Suppressor macrophage treated with lipopolysaccharide for 1 hour (primary cell): ENCODE results near the gene SLC22A4.
A peak's percentile ranks its signal among the peaks of the same experiment; 100 is the strongest.

Source experiments
- DNase-seq, 3 donors: peaks; one replicate each; pipeline ENCODE4 v3.0.0-alpha.2; 2020 to 2022

The SLC22A4 gene

DNA sequence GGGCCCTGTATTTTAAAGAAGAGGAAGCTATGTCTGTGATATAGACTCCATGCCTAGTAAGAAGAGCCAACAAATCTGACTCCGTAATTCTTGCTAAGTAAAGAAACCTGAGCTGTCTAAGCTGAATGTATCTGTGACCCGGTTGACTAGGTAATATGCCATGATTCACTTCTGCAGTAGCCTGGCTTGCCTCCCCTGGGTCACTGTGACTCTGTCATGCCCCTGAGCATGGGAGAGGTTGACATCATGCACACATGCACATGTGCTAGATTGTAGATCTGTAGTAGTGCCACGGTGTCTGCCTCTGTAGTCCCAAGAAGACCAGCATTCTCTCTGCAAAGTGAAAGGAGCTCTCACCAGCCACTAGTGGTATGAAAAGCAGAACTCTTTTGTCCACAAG is 84.4 kb downstream of the SLC22A4 start:
- no peak for DNase-seq

DNA sequence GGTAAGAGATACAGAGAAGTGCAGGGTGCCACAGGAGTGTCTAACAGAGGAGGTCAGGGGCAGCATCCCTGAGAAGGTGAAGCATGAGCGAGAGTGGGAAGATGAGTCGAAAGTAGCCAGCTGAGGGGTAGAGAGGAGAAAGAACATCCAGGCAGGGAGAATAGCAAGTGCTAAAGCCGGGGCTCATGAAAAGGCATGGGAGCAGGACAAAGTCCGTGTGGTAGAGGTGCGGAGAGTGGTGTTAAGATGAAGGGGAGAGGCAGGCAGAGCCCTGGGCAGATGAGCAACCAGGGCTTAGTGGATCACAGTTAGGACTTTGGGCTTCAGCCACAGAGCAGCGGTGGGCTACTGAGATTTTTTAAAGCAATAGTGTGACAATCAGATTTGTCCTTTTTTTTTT is 85.9 kb downstream of the SLC22A4 start:
- DNase-seq: no peak

DNA sequence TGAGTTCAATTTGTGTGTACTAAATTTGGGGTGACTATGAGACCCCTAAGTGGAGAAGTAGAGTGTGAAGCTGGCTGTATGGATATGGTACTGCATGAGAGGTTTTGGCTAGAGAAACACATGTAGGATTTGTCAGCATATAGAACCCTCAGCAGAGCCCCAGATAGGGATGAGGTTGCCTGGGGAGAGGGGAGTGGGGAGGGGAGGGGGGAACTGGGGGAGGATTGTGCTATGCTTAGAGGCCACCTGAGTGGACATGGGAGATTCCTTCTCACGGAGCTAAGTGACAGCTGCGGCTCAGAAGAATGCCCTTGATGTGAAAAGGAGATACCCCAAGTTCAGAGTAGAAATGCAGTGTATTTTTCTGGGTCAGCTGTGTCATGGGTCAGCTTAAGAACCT is 86.5 kb downstream of the SLC22A4 start:
- no peak for DNase-seq

DNA sequence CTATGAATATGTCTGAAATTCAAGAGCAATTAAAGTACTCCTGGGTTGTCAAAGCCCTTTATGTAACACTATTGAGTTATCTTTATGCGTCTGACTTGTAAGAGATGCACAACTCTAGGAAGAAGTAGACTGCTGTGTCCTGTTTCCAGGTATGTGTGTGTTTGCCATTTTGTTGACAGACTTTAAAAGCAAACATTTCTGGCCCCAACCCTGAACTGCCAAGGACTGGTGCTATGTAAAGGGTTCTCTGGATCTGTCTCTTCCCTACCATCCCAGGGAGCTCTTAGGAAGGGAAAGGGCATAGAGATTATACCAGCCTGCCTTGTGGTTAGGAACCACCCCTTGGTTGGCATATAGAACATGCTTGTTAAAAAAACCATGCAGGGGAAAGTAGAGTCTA is 87.4 kb downstream of the SLC22A4 start:
- no peak for DNase-seq

DNA sequence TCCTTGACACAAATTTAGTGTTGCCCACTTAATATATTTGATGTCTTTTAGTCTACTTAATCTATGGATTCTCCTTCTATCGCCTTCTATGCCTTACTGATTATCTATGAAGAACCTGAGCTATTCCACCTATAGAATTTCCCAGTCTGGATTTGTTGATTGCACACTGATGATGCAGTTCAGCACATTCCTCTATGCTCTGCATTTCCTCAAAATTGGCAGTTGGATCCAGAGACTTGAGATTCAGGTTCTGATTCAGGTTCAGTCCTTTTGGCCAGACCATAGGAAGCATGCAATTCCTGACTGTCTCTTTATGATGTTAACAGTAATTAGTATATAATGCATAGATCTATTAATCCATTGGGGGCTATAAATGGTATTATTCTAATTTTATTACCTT is 89.1 kb downstream of the SLC22A4 start:
- DNase-seq: no peak

DNA sequence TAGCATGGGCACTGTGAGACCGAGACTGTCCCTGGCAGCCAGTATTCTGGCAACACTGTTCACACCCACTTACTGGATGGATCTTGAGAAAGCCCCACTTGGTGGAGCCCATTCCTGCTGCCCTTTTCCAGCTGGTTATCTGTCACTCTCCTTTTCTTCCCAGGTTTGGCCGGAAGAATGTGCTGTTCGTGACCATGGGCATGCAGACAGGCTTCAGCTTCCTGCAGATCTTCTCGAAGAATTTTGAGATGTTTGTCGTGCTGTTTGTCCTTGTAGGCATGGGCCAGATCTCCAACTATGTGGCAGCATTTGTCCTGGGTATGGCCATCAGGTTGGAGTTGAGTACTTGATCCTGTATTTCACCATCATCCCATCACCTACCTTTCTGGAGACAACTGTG is 89.8 kb downstream of the SLC22A4 start:
- DNase-seq: no peak

DNA sequence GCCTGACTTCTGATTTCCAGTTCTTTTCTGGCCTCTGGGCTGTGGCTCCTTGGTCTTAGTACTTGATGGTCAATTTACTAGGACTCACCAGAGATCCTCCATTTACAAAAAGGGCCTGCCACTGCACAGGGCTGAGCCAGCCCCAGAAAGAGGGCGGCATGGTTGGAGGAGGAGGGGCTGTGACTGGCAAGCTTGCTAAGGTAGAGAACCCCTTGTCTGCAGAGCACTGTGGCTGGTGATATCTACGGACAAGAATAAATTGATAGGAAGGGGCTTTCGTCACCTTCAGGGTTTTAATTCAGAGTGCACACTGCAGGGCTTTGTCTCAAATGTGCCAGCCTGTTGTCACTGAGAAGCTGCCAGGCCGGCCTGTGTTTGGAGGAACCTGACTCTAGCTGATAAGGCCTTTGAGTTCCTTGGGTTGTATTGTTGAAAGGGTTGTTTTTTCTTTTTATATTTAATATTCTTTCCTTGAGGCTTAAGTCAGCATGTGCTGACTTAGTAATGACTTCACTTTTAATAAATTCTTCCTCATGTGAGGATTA is 90.4 kb downstream of the SLC22A4 start:
- no peak for DNase-seq

DNA sequence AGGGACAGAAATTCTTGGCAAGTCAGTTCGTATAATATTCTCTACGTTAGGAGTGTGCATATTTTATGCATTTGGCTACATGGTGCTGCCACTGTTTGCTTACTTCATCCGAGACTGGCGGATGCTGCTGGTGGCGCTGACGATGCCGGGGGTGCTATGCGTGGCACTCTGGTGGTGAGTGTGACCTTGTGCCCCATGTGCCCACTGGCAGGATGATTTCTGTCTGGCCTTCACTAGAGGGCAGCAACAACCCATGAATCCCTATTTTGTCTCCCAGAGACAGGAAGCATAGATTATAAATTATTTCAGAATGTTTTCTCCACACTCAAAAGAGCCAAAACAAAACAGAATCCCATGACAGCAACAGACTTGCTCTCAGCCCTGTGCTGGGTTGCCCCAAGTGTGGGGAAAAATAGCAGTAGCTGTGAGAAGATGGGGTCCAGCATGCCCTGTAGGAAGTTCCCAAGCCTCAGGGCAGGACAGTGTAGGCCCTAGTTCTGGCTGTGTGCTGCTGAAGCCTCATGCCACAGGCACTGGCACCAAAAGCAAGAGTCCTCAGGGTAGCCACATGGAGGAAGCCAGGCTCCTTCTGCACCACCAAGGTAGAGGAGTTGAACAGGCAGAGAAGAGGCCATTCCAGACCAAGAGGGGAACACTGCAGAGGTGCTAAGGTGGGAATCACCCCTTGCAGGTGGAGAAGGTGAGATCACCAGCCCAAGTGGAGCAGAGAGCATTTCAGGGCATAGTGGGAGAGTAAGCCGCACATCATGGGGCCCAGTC is 91.3 kb downstream of the SLC22A4 start:
- peak; percentile 85 to 88 (median 85) for DNase-seq

DNA sequence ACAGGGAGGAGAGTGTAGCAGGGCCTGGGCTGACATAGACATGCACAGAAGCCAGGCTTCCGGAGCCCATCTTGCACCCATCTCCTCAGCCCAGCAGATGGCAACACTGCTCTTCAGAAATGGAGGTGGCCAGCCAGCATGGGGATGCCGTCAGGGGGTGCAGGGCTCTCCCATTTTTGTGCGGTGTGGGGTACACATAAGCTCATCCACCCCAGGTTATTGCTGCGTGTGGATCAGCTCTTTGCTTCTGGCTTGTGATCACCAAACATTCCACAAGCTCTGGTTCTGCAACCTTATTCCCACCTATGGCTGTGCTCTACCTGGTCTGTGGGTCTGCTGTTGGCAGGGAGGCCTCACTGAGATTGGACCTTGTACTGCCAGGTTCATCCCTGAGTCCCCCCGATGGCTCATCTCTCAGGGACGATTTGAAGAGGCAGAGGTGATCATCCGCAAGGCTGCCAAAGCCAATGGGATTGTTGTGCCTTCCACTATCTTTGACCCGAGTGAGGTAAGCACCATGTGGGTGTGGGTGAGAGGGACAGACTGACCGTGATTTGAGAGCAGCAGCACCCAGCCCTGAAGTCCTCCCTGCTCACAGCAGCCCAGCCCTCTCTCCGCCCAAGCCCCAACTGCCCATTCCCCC is 92.6 kb downstream of the SLC22A4 start:
- DNase-seq: peak; percentile 79 to 87 (median 85)

DNA sequence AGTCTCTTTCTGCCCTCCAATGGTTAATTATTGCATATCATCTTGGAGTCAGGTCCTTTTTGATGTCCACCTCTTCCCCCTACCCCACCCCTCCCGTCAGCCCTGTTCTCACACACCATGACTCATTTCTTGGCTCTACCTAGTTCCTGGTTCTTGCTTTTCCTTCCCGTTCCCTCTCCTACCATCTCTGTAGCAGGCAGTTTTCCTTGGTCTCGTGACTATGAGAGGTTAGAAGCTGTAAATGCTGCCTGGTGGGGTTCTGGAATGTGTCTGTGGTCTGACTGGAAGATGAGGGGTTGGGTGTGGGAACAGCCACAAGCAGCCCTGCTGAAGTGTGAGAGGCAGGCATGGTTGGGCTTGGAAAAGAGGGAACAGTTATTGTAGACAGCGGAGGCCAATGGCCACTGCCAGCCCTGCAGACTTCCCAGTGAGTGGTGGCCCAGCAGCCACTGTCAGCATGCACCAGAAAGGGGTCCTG is 93.5 kb downstream of the SLC22A4 start:
- DNase-seq: peak; percentile 85 to 90 (median 86)

DNA sequence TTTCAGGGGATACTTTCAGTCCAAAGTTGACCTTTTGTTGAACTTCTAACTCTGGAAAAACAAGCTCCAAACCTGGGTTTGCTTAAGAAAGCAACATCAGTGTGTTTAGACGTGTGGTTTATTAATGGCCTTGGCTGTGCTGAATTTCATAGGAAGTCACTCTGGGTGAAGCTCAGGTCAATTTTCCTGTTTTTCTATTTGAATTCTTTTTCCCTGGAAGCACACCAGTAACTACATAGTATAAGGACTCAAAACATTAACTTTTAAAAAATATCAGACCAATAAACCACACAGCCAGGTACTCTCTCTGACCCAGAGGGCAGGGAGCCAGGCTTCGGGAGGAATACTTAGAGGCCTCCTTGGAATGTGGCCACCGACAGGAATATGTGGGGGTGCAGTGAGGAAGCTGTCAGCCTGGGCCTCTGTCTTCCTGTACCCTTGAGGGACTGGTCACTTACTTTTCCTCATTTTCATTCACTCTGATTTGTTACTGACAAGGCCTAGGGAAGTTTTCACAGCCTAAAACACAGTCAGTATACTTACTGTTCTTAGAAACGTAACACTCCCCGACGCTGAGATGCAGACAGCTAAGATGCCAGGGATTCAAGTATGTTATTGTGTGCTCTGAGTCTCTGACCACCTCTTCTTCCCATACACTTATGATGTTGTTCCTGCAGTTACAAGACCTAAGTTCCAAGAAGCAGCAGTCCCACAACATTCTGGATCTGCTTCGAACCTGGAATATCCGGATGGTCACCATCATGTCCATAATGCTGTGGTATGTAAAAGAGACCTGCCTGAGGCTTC is 94.3 kb downstream of the SLC22A4 start:
- DNase-seq: no peak

DNA sequence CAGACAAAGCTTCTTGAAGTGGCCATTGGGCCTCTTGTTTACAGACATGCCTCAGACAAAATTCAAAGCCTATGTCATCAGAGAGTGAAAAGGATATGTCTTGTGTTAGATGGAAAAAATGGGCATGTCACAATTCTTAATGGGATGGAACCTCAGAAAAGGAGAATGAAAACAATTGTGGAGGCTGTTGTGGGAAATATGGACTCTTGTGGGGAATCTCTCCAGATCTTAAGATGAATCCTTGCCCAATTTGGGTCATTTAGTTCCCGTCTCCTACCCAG is 94.8 kb downstream of the SLC22A4 start:
- DNase-seq: no peak

DNA sequence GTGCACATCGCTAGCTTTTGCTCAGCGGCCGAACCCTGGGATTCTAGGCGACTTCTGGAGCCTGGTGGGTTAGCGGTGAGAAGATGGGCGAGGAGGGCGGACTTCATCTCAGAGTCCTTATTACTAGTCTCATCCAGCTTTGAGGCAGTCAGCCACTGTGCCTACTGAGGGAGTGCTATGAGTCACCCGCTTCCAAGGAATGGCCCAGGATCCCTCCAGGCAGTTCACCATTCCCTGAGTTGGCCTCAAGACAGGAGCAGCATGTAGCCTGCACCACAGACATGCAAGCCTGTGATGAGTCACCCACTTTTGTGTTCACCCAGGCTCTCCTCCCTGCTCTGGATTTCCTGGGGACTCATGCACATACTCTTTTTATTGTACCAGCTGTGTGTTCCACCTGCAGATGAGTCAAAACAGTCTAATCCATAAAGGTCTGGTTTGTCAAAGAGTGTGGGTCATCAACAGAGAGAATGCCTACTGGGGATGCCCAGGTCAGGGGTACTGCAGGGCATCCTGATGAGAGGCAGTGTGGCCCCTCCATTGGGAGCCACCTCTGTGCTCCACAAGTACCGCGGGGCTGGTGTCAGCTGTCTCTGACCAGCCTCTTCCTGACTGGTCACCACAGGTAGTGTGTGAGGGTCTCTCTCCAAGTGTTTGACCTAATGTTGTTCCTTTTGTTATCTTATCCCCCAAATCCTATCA is 95.5 kb downstream of the SLC22A4 start:
- DNase-seq: peak; percentile 50 to 65 (median 58)

DNA sequence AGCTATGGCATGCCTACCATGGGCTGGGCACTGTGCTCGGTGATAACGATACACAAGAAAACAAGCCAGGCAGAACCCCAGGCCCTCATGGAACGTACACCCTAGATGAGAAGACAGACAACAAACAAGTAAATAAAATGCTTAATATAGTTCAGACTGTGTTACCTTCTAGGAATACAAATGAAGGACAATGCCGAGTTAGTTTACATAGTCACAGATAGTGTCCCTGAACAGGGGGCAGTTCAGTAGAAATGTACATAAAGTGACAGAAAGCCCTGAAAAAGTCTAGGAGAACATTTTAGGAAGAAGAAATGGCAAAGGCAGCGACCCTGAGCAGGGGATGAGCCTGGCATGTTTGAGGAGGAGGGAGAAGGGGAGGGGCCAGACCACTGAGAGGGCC is 97.1 kb downstream of the SLC22A4 start:
- no peak for DNase-seq

DNA sequence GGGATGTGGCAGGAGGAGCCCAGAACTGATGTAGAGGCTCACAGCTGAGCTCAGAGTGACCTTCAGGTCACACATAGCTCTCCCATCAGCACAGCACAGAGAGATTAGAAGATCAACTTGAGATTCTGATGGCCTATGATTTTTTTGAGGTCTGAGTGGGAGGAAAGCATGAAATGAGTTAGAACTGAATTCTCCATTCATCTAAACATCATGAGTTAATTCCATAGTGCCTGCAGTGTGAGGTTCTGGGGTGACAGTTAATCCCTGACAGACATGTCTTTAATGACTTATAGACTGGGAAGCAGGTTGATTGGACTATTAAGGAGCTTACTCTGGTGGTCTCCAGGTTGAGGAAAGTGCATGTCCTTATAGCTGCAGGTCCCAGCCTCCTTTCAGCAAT is 97.7 kb downstream of the SLC22A4 start:
- no peak for DNase-seq

DNA sequence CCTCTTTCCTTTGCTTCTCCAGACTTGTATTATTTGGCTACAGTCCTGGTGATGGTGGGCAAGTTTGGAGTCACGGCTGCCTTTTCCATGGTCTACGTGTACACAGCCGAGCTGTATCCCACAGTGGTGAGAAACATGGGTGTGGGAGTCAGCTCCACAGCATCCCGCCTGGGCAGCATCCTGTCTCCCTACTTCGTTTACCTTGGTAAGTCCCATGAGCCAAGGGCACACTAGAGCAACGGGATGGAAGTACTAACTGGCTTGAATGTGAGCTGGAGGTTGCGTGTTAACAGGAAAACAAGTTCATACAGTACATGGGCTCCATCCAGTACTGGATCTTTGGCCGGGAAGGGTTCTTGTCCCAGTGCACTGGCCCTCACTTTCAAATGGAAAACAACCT is 98.2 kb downstream of the SLC22A4 start:
- DNase-seq: no peak

DNA sequence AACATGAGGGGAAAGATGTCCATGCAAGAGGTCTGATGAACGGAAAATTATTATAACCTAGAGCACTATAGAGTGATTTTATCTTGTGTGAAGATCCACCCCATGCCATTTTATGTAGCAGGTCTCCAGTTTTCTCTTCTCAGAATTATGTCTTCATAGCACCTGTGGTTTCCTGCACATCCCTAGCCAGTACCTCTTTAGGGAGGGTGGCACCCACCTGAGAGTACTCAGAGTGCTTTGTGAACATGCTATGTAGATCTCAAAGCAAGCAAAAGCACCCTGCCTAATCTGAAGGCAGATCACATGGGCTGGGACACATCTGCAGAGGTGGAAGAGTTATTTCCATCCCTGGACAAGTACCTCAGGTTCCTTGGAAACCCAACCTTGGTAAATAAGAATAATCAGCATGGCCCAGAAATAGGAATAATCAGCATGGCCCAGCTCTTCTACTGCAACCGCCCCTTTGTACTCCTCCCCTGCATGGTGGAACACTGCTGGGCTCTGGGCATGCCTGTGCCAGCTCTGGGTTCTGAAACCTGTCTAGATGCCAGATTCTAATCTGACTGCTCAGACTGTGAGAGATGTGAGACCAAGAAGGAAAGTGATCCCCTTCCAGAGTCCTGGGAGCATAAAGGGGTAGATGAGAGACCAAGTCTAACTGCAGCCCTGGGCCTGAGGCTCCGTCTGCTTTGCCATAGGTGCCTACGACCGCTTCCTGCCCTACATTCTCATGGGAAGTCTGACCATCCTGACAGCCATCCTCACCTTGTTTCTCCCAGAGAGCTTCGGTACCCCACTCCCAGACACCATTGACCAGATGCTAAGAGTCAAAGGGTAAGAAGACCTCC is 99.0 kb downstream of the SLC22A4 start:
- no peak for DNase-seq
